NCI-H1105 treated with DMSO at 0.1 percent for 48 hours (cell line): Measurements from ENCODE around the gene MYO1D.

ENCODE experiments used
- DNase-seq: peaks from one replicate; lab custom pipeline; 2025; lab: John Stamatoyannopoulos, UW

The MYO1D gene

GRCh38 chr17:32568705-32569104 is 308.2 kb downstream of the MYO1D start:
- DNase-seq: no peak

GRCh38 chr17:32567511-32567910 is 309.4 kb downstream of the MYO1D start:
- no peak for DNase-seq

GRCh38 chr17:32567086-32567485 is 309.8 kb downstream of the MYO1D start:
- no peak for DNase-seq

- DNase-seq: no peak
These were observed 310.6 kb downstream of the MYO1D start for GRCh38 chr17:32566303-32566702.

GRCh38 chr17:32565401-32565800 is 311.5 kb downstream of the MYO1D start:
- DNase-seq: no peak

GRCh38 chr17:32564325-32564724 is 312.6 kb downstream of the MYO1D start:
- DNase-seq: no peak

GRCh38 chr17:32563583-32563982 is 313.3 kb downstream of the MYO1D start:
- DNase-seq: no peak

GRCh38 chr17:32558997-32559650 is 317.8 kb downstream of the MYO1D start:
- DNase-seq: peak; percentile 50

GRCh38 chr17:32558326-32558955 is 318.5 kb downstream of the MYO1D start:
- DNase-seq: no peak

GRCh38 chr17:32555611-32556310 is 321.2 kb downstream of the MYO1D start:
- DNase-seq: no peak

- DNase-seq: no peak
These were observed 323.8 kb downstream of the MYO1D start for GRCh38 chr17:32553168-32553567.

- no peak for DNase-seq
These were observed 324.6 kb downstream of the MYO1D start for GRCh38 chr17:32552280-32552679.

GRCh38 chr17:32551186-32551955 is 325.6 kb downstream of the MYO1D start:
- no peak for DNase-seq

- DNase-seq: no peak
These were observed 327.4 kb downstream of the MYO1D start for GRCh38 chr17:32549559-32549958.

- DNase-seq: peak; percentile 91
These were observed 330.9 kb downstream of the MYO1D start for GRCh38 chr17:32546031-32546444.

GRCh38 chr17:32542186-32542585 is 334.7 kb downstream of the MYO1D start:
- no peak for DNase-seq

- DNase-seq: no peak
These were observed 335.3 kb downstream of the MYO1D start for GRCh38 chr17:32541640-32542039.

GRCh38 chr17:32536736-32537643 is 339.9 kb downstream of the MYO1D start:
- no peak for DNase-seq

- no peak for DNase-seq
These were observed 343.6 kb downstream of the MYO1D start for GRCh38 chr17:32533296-32533695.

- DNase-seq: peak; percentile 77
These were observed 347.3 kb downstream of the MYO1D start for GRCh38 chr17:32529604-32530003.

GRCh38 chr17:32528825-32529224 is 348.1 kb downstream of the MYO1D start:
- DNase-seq: no peak
